DMS53 treated with DMSO at 0.1 percent for 48 hours (cell line): ENCODE measurements around the gene RIN2.
A peak's percentile ranks its signal among the peaks of the same experiment; 100 is the strongest.
"Not testable (repeated sequence)": the region's sequence is repeated elsewhere in the genome, so short reads cannot be mapped to it uniquely, and the experiment has no call there.

Source experiments
- DNase-seq: peaks from one replicate; lab custom pipeline; 2025; ENCODE audit not compliant: unreplicated experiment; lab: John Stamatoyannopoulos, UW

Gene RIN2

GRCh38 chr20:19738951-19739350 lies 19.1 kb upstream of the RIN2 start:
- no peak for DNase-seq

- no peak for DNase-seq
Measured at GRCh38 chr20:19739351-19739750, 18.7 kb upstream of the RIN2 start.

- DNase-seq, result no peak
Measured at GRCh38 chr20:19740512-19740911, 17.5 kb upstream of the RIN2 start.

GRCh38 chr20:19741924-19742323 lies 16.1 kb upstream of the RIN2 start:
- no peak for DNase-seq

- no peak for DNase-seq
Measured at GRCh38 chr20:19742974-19743639, 15.0 kb upstream of the RIN2 start.

- DNase-seq, result no peak
Measured at GRCh38 chr20:19743640-19743995, 14.4 kb upstream of the RIN2 start.

- DNase-seq, result no peak
Measured at GRCh38 chr20:19745106-19745505, 13.0 kb upstream of the RIN2 start.

GRCh38 chr20:19745584-19745983 lies 12.5 kb upstream of the RIN2 start:
- DNase-seq, result no peak

- DNase-seq, result no peak
Measured at GRCh38 chr20:19746396-19746795, 11.7 kb upstream of the RIN2 start.

GRCh38 chr20:19747903-19748302 lies 10.2 kb upstream of the RIN2 start:
- DNase-seq, result no peak

- DNase-seq, result no peak
Measured at GRCh38 chr20:19748681-19749080, 9.4 kb upstream of the RIN2 start.

- no peak for DNase-seq
Measured at GRCh38 chr20:19749618-19750071, 8.4 kb upstream of the RIN2 start.

GRCh38 chr20:19750101-19750606 lies 7.9 kb upstream of the RIN2 start:
- no peak for DNase-seq

- DNase-seq, result no peak
Measured at GRCh38 chr20:19750907-19751636, 7.0 kb upstream of the RIN2 start.

- DNase-seq, result not testable (repeated sequence)
Measured at GRCh38 chr20:19754201-19754600, 3.9 kb upstream of the RIN2 start.

- peak; percentile 45 for DNase-seq
Measured at GRCh38 chr20:19756761-19757486, 1.1 kb upstream of the RIN2 start.

GRCh38 chr20:19757487-19758132 lies 448 bp upstream of the RIN2 start:
- DNase-seq, result peak; percentile 57

- DNase-seq, result no peak
Measured at GRCh38 chr20:19758501-19759331, 658 bp downstream of the RIN2 start.

GRCh38 chr20:19760371-19760721 lies 2.3 kb downstream of the RIN2 start:
- DNase-seq, result no peak

- DNase-seq, result no peak
Measured at GRCh38 chr20:19761326-19761725, 3.3 kb downstream of the RIN2 start.

GRCh38 chr20:19761841-19762240 lies 3.8 kb downstream of the RIN2 start:
- DNase-seq, result no peak
